ENCODE results near the gene SPATS2L.

The SPATS2L gene

DNA sequence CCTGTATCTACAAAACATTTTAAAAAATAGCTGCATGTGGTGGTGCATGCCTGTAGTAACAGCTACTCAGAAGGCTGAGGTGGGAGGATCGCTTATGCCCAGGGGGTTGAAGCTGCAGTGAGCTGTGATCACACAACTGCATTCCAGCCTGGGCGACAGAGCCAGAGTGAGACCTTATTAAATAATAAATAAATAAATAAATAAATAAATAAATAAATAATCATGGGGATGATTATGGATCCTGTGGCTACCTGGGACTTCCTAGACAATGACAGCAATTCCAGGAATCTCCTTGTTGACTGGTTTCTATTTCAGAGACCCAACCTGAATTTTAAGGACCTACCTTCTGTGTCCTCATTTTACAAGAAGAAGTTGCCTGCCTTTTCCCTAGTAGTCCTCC is 111.9 kb downstream of the SPATS2L start:
- DNase-seq: no peak

DNA sequence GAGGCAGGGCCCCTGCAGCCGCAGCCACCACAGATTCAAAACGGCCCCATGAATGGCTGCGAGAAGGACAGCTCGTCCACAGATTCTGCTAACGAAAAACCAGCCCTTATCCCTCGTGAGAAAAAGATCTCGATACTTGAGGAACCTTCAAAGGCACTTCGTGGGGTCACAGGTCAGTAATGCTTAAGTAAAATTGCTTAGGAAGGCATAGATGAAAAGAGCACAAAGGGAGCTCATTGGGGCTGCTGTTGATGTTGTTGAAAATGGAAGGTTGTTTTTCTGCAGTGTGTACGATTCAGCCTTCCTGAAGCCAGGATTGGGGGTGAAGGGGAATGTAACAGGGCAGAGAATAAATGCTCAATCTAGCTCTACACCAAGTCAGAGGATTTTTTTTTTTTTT is 112.8 kb downstream of the SPATS2L start:
- no peak for DNase-seq

DNA sequence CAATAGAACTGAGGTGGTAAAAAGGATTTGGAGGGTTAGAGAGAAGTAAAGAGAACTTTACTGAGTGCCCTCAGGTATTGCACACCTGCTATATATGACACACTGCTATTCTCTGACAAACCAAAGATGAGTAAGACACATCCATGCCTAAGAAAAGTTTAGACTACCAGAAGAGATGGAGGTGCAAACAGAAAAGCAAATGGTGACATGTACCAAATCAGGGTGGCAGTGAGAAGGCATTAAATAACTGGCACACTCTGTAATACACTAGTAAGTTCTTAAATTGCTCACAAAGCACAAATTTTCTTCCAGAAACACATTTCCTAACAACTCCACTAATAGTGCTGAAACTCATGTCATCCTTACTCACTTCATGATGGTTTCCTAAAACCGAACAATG is 114.8 kb downstream of the SPATS2L start:
- no peak for DNase-seq

DNA sequence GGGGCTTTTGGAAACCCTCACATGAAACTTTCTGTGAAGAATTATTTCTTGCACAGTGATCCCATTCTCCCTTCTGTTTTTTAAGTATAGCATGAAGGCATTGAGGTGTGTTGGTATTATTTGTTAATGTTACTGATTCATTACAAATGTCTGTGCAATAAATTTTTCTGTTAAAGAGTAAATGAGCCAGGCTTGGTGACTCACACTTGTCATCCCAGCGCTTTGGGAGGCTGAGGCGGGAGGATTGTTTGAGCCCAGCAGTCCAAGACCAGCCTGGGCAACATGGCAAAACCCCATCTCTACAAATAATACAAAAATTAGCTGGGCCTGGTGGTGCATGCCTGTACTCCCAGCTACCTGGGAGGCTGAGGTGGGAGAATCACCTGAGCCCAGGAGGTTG is 115.6 kb downstream of the SPATS2L start:
- no peak for DNase-seq

DNA sequence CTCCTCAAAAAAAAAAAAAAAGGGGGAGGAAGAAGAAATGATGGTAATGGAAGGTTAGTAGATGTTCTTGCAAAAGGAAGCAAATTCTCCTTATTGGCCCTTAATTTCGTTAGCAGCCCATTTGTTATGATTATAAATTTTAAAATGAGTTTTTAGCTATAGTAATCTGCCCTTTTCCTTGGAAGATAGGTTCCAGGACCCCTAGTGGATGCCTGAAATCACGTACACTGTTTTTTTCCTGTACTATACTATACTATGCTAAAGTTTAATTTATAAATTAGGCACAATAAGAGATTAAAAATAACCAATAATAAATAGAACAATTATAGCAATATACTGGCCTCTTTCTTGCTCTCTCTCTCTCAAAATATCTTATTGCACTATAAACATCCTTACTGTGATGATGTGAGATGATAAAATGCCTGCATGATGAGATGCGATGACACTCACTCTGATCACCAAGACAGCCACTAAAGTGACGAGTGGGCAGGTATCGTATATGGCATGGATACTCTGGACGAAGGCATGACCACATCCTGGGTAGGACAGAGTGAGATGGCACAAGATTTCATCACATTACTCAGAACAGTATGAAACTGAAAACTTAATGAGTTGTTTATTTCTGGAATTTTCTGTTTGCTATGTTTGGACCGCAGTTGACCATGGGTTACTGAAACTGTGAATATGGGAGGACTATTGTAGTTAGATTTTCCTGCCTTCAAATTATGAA is 116.2 kb downstream of the SPATS2L start:
- DNase-seq: no peak

DNA sequence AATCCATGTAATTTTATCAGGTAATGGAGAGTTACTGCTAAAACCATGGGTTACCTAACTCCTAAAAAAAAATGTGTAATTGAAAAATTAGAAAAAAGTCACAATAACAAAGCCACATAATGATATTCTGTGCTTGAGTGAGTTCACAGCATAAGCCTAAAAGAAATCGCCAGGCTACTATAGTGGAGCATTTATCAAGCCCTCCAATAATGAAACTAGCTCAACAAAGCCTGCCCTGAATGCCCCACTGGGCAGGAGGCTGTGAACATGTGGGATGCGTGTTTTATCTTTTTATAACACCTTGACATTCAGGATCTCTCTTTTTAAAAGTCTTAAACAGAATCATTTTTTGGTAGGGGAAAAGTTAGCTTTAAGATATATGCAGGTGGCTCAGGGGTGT is 117.0 kb downstream of the SPATS2L start:
- DNase-seq: no peak

DNA sequence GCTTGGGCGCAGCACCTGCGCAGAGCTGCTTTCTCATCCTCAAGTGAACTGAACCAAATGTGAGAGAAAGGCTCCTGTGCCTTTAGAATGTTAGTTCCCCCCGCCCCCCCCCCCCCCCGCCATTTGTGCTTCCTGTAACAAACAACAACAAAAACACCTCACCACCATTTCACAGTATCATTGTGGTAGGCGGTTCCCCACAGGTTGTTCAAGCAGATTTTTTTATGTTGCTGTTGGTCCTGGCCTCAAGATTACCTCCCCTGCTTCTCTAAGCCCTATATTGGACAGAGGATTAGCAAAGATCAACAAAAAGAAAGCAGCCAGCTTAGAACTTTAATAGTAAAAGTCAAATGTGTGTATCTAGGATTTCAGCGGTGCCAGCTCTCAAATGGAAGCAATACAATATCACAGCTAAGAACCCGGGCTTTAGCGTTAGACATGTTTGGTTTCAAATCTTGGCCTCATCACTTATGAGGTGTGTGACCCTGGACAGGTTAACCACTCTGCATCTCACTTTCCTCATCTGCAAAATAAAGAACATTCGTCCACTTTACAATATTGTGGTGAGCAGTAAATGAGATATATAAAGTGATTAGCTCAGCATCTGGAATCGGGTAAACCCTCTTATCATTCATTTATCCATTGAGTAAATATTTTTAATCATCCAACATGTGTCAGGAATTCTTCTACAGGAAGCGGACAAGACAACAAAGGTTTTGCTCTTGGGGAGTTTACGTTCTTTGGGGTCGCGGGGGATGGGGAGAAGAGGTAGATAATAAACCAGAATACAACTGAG is 118.7 kb downstream of the SPATS2L start:
- no peak for DNase-seq

DNA sequence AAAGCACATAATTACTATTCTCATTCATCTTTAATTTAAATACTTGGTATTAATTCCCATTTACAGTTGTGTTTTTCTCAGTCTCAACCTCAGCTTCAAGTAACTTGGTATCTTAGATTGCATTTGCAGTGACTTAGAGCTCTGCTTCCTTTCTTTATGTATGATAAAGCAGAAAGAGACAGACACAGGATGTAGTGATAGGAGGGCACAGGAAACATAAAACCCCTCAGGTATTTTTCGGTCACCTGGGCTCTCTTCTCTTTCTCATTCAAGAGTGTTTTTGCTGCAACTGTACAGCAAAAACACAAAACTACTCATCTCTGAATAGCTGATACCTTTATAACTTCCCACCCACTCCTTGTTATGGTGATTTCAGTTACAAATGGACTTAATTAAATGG is 120.3 kb downstream of the SPATS2L start:
- no peak for DNase-seq

DNA sequence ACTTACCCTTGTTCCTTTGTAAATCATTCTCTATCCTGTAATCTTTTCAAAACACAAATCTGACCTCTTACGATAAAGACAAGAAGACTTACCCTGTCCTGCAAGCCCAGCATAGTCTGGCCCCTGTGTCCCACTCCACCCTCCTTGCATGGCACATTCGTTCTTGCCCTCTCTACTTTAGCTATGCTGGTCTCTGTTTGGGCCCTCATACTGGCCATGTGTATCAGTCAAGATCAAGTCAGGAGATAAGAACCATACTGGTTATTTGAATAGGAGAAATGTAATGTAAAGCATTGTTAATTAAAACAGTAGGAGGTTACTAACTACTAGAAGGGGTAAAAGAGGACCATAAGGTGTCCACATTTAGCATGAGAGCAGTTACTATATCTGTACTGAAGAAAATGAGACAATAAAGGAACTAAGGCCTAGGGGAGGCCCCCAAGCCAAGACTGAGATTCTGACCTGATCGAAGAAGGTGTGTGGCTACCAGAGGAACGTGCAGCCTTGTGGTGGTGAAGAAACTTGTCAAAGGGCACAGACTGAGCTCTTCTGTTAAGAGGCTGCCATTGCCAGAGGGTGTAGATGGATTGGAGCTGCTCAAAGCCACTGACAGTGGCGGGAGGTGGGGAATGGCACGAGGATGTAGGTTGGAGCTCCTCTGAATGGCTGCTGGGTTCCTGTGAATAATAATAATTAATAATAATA is 122.6 kb downstream of the SPATS2L start:
- no peak for DNase-seq

DNA sequence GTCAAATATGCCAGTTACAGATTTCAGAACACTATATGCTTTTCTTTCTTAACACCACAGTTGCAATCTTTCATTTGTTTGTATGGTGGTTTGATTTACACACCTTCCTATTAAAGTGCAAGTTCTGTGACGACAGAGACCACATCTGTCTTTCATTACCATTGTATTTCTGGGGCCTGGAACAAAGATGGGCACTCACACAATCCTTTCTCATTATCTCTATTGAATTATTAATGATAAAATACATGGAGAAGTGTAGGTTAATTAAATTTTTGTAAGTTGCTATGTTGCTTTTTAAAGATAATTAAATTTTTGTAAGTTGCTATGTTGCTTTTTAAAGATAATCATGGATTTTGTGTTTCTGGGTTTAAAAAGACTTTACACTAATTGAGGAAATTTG is 123.5 kb downstream of the SPATS2L start:
- DNase-seq: no peak

DNA sequence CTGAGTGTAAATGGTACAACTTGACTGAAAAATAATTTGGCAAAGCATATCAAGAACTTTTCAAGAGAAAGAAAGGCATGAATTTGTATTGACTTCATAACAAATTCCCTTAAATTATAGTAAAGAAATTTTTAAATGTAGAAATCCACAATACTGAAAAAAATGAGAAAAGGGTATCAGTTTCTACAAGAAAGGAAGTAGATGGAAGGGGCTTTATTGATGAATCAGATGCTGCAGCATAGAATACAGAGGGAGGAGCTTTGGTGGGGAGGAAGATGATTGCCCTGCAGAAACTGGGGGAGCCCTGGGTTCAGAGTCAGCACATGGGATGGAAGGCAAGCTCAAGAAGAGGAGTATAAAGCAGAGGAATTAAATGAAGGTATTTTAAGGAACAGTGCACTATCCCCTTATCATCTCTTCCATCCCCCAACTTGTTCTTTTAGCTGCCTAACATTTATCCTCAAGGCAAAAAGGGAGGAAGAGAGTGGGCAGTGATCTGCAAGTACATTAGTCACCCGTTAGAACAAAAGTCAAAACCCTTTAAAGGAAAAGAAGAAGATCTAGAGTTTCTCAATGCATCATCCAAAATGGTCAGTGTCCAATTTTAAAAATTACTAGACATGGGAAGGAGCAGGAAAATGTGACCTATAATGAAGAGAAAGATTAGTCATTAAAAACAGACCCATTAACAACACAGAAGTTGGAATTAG is 125.7 kb downstream of the SPATS2L start:
- DNase-seq: no peak

DNA sequence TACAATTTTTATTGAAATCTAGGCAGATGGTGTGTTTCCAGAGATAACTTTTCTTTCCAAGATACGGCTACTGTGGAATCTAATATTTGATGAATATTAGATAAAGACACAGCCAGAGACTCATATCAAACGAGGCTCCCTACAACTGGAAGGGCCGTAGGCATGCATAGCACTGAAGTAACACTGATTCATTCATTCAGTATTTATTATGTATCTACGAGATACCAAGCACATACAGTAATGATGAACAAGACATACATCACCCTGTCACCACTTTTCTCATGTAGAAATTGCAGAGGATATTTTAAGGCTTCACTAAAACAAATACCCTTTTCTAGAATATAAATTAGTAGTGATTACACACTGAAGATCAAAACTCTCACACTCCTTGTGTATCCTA is 128.9 kb downstream of the SPATS2L start:
- no peak for DNase-seq

DNA sequence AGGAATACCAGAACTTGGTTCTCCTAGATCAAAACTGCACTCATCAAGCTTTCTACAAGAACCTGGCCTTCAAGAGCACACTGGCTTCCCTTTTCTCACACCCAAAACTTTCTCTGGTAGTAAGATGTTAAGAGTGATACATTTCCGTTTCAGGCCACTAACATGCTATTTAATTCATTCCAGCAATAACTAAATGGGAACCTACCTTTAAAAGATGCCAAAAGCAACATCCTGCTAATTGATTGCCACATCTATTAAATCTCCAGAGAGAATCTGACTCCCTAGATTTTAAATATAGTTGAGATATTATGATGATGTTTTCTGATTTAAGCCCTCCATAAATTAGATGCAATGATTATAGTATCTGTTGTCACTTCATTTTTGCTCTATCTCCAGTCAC is 131.8 kb downstream of the SPATS2L start:
- no peak for DNase-seq

DNA sequence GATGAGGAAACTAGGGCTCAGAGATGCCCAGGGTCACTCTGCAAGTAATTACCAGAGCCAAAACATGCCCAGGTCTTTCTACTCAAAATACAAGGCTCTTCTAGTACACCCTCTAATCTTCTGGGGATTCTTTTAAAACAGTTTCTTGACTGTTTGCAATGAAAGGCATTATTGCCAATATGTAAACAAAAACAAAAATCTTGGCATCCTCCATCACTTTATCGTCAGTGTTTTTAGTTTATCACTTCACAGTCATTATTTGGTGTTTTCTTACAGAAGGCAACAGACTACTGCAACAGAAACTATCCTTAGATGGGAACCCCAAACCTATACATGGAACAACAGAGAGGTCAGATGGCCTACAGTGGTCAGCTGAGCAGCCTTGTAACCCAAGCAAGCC is 132.4 kb downstream of the SPATS2L start:
- DNase-seq: no peak

DNA sequence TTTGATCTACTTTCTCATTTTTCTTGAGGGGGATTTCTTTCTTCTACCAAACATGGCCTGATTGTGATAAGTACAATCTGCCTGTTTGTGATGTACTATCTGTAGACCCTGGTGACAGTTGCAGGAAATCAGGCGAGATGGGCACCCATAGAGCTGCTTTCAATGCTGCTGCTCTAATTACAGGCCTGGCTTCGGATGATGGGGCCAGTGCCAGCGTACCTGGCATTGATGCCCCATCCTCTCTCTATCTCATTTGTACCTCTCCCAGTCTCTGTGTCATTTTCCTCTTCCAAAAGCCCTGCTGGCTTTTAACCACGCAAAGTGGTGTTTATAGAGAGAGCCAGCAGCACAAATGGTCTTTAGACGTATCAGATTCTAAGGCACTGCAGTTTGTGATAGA is 133.5 kb downstream of the SPATS2L start:
- no peak for DNase-seq

DNA sequence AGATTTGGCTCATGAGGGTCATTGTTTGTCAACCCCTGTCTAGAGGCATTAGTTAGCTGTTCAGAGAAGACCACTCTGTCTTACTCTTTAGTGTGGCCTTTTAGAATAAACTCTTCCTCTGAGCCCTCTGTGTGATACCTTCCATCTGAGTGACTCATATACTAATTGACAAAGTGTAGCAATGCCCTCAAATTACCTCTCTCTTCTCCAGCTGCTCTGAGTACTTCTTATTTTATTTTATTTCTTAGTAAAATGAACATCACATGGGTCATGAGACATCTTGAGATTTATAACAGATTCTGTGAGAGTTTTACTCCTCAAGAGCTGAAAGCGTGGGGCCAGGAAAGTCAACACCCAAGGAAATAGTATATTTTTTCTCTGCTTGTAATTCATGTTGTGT is 136.0 kb downstream of the SPATS2L start:
- no peak for DNase-seq

DNA sequence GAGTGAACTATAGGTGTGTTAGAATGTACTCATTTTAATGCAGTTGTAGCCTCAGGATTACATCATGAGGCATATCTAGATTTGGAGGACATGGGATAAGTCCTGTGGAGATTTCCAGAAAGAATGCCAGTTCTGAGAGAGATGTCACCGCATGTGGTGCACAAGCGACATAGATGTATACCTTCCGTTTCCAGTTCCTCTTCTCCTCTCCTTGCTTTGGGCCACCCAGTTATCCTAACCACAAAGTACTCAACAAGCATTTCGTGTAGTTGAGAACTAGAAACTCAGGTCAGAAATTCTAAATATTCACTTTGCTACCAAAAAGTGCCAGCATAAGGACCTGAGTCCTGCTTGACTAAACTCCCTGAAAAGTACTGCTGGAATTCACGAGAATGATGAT is 136.9 kb downstream of the SPATS2L start:
- no peak for DNase-seq

DNA sequence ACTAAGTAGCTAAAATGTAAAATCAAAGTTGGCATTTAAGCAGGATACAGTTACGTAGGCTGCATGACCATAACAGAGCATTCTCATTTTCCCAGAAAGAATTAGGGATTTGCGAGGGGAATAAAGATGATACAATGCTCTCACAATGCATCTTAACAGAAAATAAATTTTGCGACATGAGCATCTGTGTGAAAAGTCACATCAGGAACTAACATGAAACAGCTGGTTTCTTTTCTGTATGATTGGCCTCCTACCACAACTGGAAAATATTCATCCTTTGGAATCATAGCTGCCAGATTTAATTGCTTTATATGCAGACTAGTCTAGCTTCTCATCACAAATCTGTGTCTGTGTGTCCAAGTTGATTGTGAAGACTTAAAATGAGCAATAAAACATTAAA is 137.4 kb downstream of the SPATS2L start:
- DNase-seq: no peak

DNA sequence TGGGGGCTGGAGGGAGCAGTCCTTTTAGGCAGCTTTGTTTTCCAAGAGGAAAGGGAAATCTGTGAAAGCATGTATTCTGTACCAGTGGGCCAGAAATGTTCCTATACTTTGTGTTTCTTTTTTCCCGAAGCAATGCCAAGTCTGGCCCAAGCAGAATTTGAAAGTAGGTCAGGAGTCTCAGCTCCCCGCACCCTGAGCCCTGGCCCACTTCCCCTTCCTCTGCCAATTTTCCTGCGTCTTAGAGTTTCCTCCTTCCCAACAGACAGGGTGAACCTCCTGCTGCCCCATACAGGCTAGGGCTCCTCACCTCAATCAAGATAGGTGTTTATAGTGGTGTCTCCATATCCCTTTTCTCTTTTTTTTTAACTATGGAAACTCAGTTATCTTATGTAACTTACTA is 138.0 kb downstream of the SPATS2L start:
- no peak for DNase-seq

DNA sequence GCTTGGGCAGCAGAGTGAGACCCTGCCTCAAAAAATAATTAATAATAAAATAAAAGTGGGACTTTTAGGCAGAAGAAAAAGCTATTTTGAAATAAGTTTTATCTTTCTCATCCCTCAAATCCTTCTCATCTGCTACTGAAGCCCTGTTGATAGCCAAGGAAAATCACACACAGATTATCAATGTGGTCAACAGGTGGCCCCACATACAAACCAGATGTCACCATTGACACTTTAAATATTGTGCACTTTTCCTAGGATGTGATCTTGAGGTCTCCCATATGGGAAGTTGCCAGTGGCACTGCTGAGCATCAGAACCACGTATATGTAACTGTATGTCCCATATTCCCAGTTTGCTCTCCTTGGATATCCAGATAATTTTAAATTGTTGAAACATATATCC is 138.8 kb downstream of the SPATS2L start:
- DNase-seq: no peak

DNA sequence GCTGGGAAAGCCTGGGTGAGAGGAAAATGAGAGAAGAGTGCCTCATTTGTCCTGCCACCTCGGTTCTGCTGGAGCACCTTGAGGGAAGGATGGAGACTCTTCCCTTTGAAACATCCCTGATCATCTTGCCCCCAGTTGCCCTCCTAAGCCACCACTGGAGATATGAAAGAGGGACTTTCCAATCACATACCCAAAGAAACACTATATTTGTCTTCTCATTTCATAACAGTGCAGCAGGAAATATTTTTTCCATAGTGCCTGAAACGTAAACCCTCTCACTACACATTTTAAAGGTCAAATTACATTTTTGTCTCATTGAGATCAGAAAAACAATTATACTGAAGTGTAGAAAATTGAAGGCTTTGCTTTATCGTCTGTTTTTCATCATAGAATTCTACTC is 140.1 kb downstream of the SPATS2L start:
- no peak for DNase-seq

DNA sequence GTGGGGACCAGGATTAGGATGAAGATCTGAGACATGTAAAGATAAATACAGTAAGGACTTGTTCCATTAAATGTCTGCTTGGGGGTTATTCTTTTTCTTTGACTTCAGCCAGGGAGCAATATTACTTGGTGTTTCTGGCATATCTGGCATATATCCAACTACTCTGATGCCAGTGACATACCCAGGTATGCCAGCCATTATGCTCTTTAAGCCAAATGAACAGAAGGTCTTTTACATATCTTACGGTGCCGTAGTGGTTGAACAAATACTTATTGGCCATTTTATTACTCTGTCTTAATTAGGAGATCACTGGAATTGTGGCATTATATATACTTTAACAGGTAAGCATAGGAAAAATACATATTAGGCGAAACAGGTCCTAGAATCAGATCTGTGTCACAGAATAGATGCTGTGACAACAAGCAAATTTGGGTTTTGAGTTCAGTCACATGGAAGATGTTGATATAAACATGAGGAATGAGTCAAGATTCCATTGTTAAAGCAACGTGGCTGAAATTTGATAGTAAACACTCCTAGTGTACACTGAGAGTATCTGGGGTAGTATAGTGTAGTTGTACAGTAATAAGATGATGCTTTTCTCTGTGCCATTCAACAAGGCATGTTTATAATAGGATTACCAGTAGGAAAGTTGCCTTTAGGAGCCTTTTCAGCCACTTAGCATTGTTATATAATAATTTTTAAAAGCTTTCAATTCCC is 140.8 kb downstream of the SPATS2L start:
- DNase-seq: no peak

DNA sequence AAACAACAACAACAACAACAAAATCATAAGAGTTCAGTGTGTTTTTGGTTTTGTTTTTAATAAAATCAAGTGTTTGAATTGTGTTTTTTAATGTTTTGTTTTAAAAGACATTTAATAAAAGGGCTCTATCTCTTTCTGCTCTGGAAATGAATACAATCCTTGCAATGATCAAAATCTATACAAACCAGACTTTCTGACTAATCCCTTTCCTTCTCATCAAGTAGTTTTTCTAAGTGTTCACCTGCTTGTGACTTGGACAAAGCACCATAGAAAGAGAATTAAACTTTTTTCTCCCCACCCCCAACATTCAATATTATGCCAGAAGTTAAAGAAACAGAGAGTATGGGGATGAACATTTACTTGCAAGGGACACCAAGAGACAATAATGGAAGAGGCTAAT is 142.0 kb downstream of the SPATS2L start:
- DNase-seq: no peak
